Dendritic cell treated with granulocyte-macrophage colony-stimulating factor and Interleukin-4, amounts not matched to agents 40 ng/mL and 50 ng/mL, for 4 days (primary cell): Measurements from ENCODE around the gene ALDH3B1.

ENCODE experiments used
- H3K27ac Mint-ChIP-seq: one replicate; pipeline ENCODE4 v1.8.0; 2022; ENCODE audit warnings: mild to moderate bottlenecking, mixed read lengths
- H3K27me3 Mint-ChIP-seq: one replicate; pipeline ENCODE4 v1.8.0; 2022; ENCODE audit warnings: mild to moderate bottlenecking, mixed read lengths
- H3K36me3 Mint-ChIP-seq: one replicate; pipeline ENCODE4 v1.8.0; 2022; ENCODE audit warnings: low read depth, mixed read lengths
- H3K4me1 Mint-ChIP-seq: one replicate; pipeline ENCODE4 v1.8.0; 2022; ENCODE audit warnings: low read depth, mixed read lengths
- H3K4me3 Mint-ChIP-seq: one replicate; pipeline ENCODE4 v1.8.0; 2022; ENCODE audit warnings: mild to moderate bottlenecking, moderate library complexity, mixed read lengths
- H3K9me3 Mint-ChIP-seq: one replicate; pipeline ENCODE4 v1.8.0; 2022; ENCODE audit warnings: mixed read lengths
- intact Hi-C: fragments of 100-400 bp; cut with micrococcal nuclease; formaldehyde crosslinking; loops from one replicate; pipeline ENCODE4 v1.15.0; 2022

Gene ALDH3B1

GRCh38 chr11:68064926-68065325, 54.8 kb downstream of the ALDH3B1 start:
- intact Hi-C loops, result no loop called here
- H3K9me3 Mint-ChIP-seq, result no peaks in the 10 kb centered on the region

GRCh38 chr11:68065841-68066240, 55.7 kb downstream of the ALDH3B1 start:
- H3K4me1 Mint-ChIP-seq, result peaks cover 29% of the 10 kb centered on the region
- no peak overlapping the region for H3K4me3 Mint-ChIP-seq
- intact Hi-C loops, result no loop called here
- H3K27me3 Mint-ChIP-seq, result no peaks in the 10 kb centered on the region
- peak overlapping the region; percentile 55 for H3K27ac Mint-ChIP-seq
- peaks cover 91% of the 10 kb centered on the region for H3K36me3 Mint-ChIP-seq
- no peaks in the 10 kb centered on the region for H3K9me3 Mint-ChIP-seq

More at GRCh38 chr11:68064926-68065325, 54.8 kb downstream of the ALDH3B1 start:
- H3K27me3 Mint-ChIP-seq, result no peaks in the 10 kb centered on the region
- no peak overlapping the region for H3K4me3 Mint-ChIP-seq
- peaks cover 28% of the 10 kb centered on the region for H3K4me1 Mint-ChIP-seq
- peaks cover 91% of the 10 kb centered on the region for H3K36me3 Mint-ChIP-seq
- H3K27ac Mint-ChIP-seq, result peak overlapping the region; percentile 55

GRCh38 chr11:68066742-68067141, 56.6 kb downstream of the ALDH3B1 start:
- Mint-ChIP-seq H3K9me3 (no peaks in the 10 kb centered on the region), H3K36me3 (peaks cover 89% of the 10 kb centered on the region), H3K27me3 (no peaks in the 10 kb centered on the region), H3K27ac (no peak overlapping the region), H3K4me3 (no peak overlapping the region), H3K4me1 (peaks cover 38% of the 10 kb centered on the region)
- intact Hi-C loops, result no loop called here

- Mint-ChIP-seq H3K27me3 (no peaks in the 10 kb centered on the region), H3K4me1 (peaks cover 41% of the 10 kb centered on the region), H3K9me3 (no peaks in the 10 kb centered on the region), H3K27ac (no peak overlapping the region), H3K4me3 (no peak overlapping the region), H3K36me3 (peaks cover 88% of the 10 kb centered on the region)
- intact Hi-C loops, result no loop called here
These were observed 57.9 kb downstream of the ALDH3B1 start for GRCh38 chr11:68067991-68068390.

- intact Hi-C loops, result loop anchor here (10.0 kb wide), 1 partner anchor 113 kb away; no protein-coding TSS in a partner anchor
- H3K9me3 Mint-ChIP-seq, result no peaks in the 10 kb centered on the region
- no peak overlapping the region for H3K4me3 Mint-ChIP-seq
- H3K27ac Mint-ChIP-seq, result no peak overlapping the region
- peaks cover 13% of the 10 kb centered on the region for H3K4me1 Mint-ChIP-seq
- peaks cover 93% of the 10 kb centered on the region for H3K36me3 Mint-ChIP-seq
- H3K27me3 Mint-ChIP-seq, result no peaks in the 10 kb centered on the region
These were observed 61.3 kb downstream of the ALDH3B1 start for GRCh38 chr11:68071281-68072048.

- intact Hi-C loops, result loop anchor here (10.0 kb wide), 1 partner anchor 110 kb away; no protein-coding TSS in a partner anchor
- peaks cover 89% of the 10 kb centered on the region for H3K36me3 Mint-ChIP-seq
- peaks cover 19% of the 10 kb centered on the region for H3K4me1 Mint-ChIP-seq
- no peaks in the 10 kb centered on the region for H3K9me3 Mint-ChIP-seq
- H3K27me3 Mint-ChIP-seq, result no peaks in the 10 kb centered on the region
- H3K4me3 Mint-ChIP-seq, result no peak overlapping the region
- H3K27ac Mint-ChIP-seq, result no peak overlapping the region
These were observed 64.6 kb downstream of the ALDH3B1 start for GRCh38 chr11:68074584-68075352.

GRCh38 chr11:68076371-68077042, 66.4 kb downstream of the ALDH3B1 start:
- Mint-ChIP-seq H3K27ac (no peak overlapping the region), H3K36me3 (peaks cover 91% of the 10 kb centered on the region), H3K4me3 (no peak overlapping the region), H3K4me1 (peaks cover 11% of the 10 kb centered on the region), H3K9me3 (no peaks in the 10 kb centered on the region), H3K27me3 (no peaks in the 10 kb centered on the region)
- intact Hi-C loops, result loop anchor here (10.0 kb wide), 1 partner anchor 108 kb away; no protein-coding TSS in a partner anchor

- H3K36me3 Mint-ChIP-seq, result peaks cover 84% of the 10 kb centered on the region
- H3K27me3 Mint-ChIP-seq, result no peaks in the 10 kb centered on the region
- H3K9me3 Mint-ChIP-seq, result no peaks in the 10 kb centered on the region
- H3K4me3 Mint-ChIP-seq, result no peak overlapping the region
- intact Hi-C loops, result loop anchor here (10.0 kb wide), 1 partner anchor 107 kb away; no protein-coding TSS in a partner anchor
- H3K27ac Mint-ChIP-seq, result no peak overlapping the region
- peaks cover 6% of the 10 kb centered on the region for H3K4me1 Mint-ChIP-seq
These were observed 67.8 kb downstream of the ALDH3B1 start for GRCh38 chr11:68077617-68078582.
